Uterus (tissue), 4 donors: ENCODE data around the gene IL22RA1. TPM values are rescaled to one million over a fixed set of nuclear protein-coding genes. Genes with fewer than 3 reads are reported as not detected.

Experiments used
- DNase-seq, 2 donors: peaks; one replicate each; pipeline ENCODE4 v3.0.0-alpha.2; 2019 to 2020
- H3K27ac ChIP-seq, 2 donors: fragments of 200-600 bp; sonication (generic); 1 replicate in 1 of 2; 2 replicates in 1 of 2; pipeline ENCODE4 v1.5.1; 2016 to 2018
- H3K27me3 ChIP-seq, 2 donors: fragments of 200-600 bp; sonication (generic); one replicate each; pipeline ENCODE4 v1.5.1; 2018 to 2019; ENCODE audit warnings: control low read depth in 1 of 2
- H3K36me3 ChIP-seq, 2 donors: fragments of 200-600 bp; sonication (generic); one replicate each; pipeline ENCODE4 v1.5.1; 2019; ENCODE audit warnings: control low read depth in 1 of 2
- H3K4me1 ChIP-seq, 2 donors: fragments of 200-600 bp; sonication (generic); one replicate each; pipeline ENCODE4 v1.5.1; 2018 to 2019; ENCODE audit warnings: control low read depth in 1 of 2
- H3K4me3 ChIP-seq, 2 donors: fragments of 200-600 bp; sonication (generic); 1 replicate in 1 of 2; 2 replicates in 1 of 2; pipeline ENCODE4 v1.5.1; 2018 to 2019; ENCODE audit warnings: mild to moderate bottlenecking in 1 of 2
- H3K9me3 ChIP-seq, 2 donors: fragments of 200-600 bp; sonication (generic); one replicate each; pipeline ENCODE4 v1.5.1; 2019; ENCODE audit warnings: control low read depth in 1 of 2
- CTCF ChIP-seq, 4 experiments: fragments of 200-600 bp in 2 of 4; fragments of 450-650 bp in 2 of 4; sonication (generic) in 2 of 4; IDR thresholded peaks; one replicate each; pipeline ENCODE4 v1.5.1; 2016 to 2019; ENCODE audit warnings: antibody characterized with exemption in 4 of 4, mild to moderate bottlenecking in 2 of 4, moderate library complexity in 1 of 4
- POLR2A ChIP-seq, 2 donors: fragments of 450-650 bp; IDR thresholded peaks; one replicate each; pipeline ENCODE4 v1.6.1; 2016; ENCODE audit warnings: antibody characterized with exemption in 2 of 2, mild to moderate bottlenecking in 1 of 2, moderate library complexity in 1 of 2
- intact Hi-C: fragments of 100-400 bp; cut with DNase I; formaldehyde crosslinking; loops from one replicate; pipeline ENCODE4 v1.15.1; 2023; ENCODE audit warnings: low total_unique reads
- total RNA-seq, 4 donors: library from RNA; depleted of rRNA in 3 of 4; stranded (reverse); fragments of >200 nt in 3 of 4; gene quantifications; one replicate each; pipeline versions ENCODE4 v1.1.0 to v1.2.4, GENCODE V29; 2014 to 2023
- donor health status: DM: yes; HTN: yes; CAD: no.

The IL22RA1 gene
- total RNA-seq, 4 donors from 2014 or later: 0.21 to 0.37 TPM; not detected in 2

GRCh38 chr1:24159366-24159765, 16.4 kb upstream of the IL22RA1 start:
- no peaks in the 10 kb centered on the region for H3K4me1 ChIP-seq
- H3K27me3 ChIP-seq: no peaks in the 10 kb centered on the region
- intact Hi-C loops: no loop called here
- DNase-seq: no peak
- no peaks in the 10 kb centered on the region for H3K36me3 ChIP-seq
- H3K9me3 ChIP-seq: no peaks in the 10 kb centered on the region
- H3K4me3 ChIP-seq: no peak overlapping the region
- no peak overlapping the region for H3K27ac ChIP-seq
- TF ChIP-seq CTCF (IDR thresholded peaks at IDR 0.05): no peak
- no peak for TF ChIP-seq POLR2A (IDR thresholded peaks at IDR 0.05)

- Histone ChIP-seq H3K4me1 (no peaks in the 10 kb centered on the region), H3K4me3 (no peak overlapping the region), H3K27ac (no peak overlapping the region), H3K9me3 (no peaks in the 10 kb centered on the region), H3K27me3 (no peaks in the 10 kb centered on the region), H3K36me3 (no peaks in the 10 kb centered on the region)
- DNase-seq: no peak
- TF ChIP-seq CTCF (IDR thresholded peaks at IDR 0.05) (no peak), POLR2A (IDR thresholded peaks at IDR 0.05) (no peak)
- intact Hi-C loops: no loop called here
Observed at GRCh38 chr1:24157918-24158481, 15.1 kb upstream of the IL22RA1 start.

GRCh38 chr1:24156542-24157260, 13.8 kb upstream of the IL22RA1 start:
- TF ChIP-seq POLR2A (IDR thresholded peaks at IDR 0.05) (no peak), CTCF (IDR thresholded peaks at IDR 0.05) (no peak)
- Histone ChIP-seq H3K4me1 (no peaks in the 10 kb centered on the region), H3K9me3 (no peaks in the 10 kb centered on the region), H3K4me3 (no peak overlapping the region), H3K36me3 (no peaks in the 10 kb centered on the region), H3K27me3 (no peaks in the 10 kb centered on the region), H3K27ac (no peak overlapping the region)
- DNase-seq: no peak
- intact Hi-C loops: no loop called here

- Histone ChIP-seq H3K36me3 (no peaks in the 10 kb centered on the region), H3K4me3 (no peak overlapping the region), H3K9me3 (no peaks in the 10 kb centered on the region), H3K27me3 (no peaks in the 10 kb centered on the region), H3K27ac (no peak overlapping the region), H3K4me1 (no peaks in the 10 kb centered on the region)
- no peak for DNase-seq
- intact Hi-C loops: no loop called here
- TF ChIP-seq CTCF (IDR thresholded peaks at IDR 0.05) (no peak), POLR2A (IDR thresholded peaks at IDR 0.05) (no peak)
Observed at GRCh38 chr1:24155011-24155782, 12.3 kb upstream of the IL22RA1 start.

GRCh38 chr1:24154215-24154614, 11.3 kb upstream of the IL22RA1 start:
- H3K4me3 ChIP-seq: no peak overlapping the region
- TF ChIP-seq CTCF (IDR thresholded peaks at IDR 0.05) (no peak), POLR2A (IDR thresholded peaks at IDR 0.05) (no peak)
- intact Hi-C loops: no loop called here
- H3K9me3 ChIP-seq: no peaks in the 10 kb centered on the region
- DNase-seq: no peak
- H3K27ac ChIP-seq: no peak overlapping the region
- no peaks in the 10 kb centered on the region for H3K4me1 ChIP-seq
- no peaks in the 10 kb centered on the region for H3K36me3 ChIP-seq
- H3K27me3 ChIP-seq: no peaks in the 10 kb centered on the region
